Measurements from ENCODE around the gene HIVEP2.
A peak's percentile ranks its signal among the peaks of the same experiment; 100 is the strongest.

HIVEP2 gene

DNA sequence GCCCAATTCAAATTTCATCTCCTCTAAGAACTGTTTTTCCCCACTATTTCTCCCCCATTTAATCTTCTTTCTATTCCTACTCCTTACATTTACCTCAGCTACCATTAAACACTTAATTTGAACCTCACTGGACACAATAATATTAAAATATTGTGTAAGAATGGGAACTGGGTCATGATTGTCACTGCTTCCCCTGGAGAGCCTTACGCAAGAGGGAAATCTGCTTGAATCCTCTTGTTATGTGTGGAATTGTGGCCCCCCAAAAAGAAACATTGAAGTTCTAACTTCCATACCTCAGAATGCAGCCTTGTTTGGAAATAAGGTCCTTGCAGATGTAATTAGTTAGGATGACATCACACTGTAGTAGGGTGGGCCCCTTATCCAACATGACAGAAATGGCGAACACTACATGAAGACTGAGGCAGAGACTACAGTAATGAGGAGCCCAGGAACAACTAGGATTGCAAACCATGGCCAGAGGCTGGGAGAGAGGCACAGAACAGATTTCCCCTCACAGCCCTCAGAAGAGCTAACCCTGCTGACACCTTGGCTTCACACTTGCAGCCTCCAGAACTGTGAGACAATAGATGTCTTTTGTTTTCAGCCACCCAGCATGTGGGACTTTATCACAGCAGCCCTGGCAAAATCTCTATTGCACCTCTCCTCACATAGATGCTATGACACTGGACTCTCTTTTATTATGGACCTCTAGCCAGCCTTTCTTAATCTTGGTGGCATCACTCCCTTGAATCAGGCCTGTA, 29.9 kb downstream of the HIVEP2 start:
- DNase-seq = peak in 1 of 2 donors; percentile 59

DNA sequence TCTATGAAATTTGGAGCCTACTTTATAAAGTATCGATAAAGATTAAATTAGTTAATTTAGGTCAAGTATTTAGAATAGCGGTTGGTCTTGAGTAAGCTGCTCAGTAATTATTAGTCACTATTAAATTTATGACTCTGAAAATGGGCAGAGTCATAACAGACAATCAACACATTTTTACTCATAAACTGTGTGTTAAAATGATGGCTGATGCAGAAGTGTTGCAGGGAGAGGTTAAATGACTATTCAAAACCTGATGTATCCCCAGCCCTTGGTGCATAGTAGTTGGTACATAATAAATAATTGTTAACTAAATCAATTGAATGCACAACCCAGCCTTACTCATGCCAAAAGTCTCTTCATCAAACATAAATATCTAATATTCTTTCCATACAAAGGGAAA, 30.6 kb downstream of the HIVEP2 start:
- DNase-seq = no peak

DNA sequence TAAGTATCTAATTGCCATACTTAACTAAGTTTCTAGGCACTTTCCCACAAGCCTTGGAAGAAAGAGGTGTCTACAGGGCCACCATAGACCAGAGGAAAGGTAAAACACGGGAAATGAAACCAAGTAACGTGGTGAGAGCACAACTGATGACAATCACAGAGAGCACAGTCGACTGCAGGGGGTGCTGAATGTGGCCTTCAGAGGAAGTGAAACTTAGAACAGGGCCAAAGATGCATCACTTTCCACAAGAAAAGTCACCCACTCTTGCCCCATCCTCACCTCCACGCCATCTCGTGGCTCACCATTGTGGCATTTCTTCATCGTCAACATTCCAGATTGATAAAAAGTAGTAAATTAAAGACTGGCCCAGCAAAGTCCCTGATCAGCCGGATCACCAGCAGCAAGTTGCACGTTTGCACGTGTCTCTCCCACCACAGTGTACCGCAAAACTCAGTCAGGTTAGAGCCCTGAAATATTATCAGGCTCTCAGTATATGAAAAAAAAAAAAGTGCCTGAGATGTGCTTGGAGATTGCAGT, 31.4 kb downstream of the HIVEP2 start:
- DNase-seq = peak; percentile 91 to 93

DNA sequence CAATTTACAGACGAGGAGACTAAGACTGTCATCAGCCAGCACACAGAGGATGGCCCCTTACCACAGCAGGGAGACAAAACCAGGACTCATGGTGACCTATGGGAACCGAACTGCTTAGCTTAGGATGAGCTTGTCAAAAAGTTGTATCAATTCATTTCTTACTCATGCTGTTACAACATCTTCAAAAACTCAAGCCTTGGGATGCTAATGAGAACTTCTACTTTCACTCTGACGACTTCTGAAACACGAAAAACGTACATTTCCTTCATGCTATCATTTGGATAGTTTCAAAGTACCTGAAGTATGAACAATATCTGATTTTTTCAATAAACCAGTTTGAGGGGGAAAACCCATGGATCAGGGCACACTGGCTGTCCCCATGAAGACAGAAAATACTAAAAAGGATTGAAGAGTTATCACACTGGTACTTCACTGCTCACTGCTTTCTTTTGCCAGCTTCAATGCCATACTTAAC, 31.9 kb downstream of the HIVEP2 start:
- no peak for DNase-seq

DNA sequence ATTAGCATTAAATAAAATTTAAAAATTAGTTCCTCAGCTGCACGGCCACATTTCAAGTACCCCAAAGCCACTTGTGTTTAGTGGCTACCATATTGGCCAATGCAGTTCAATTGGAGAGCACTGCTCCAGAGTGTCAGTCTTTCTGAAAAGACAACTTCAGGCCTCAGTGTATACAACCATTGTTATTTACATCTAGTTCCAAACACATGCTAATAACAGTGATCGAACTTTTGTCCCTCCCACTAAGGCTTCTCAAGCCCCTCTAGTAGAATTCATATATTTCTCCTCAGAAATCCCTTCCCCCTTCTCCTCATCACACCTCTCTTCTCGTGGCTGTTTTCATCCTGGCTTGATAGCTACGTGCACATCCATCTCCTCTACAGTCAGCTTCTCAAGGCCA, 32.9 kb downstream of the HIVEP2 start:
- DNase-seq = no peak

DNA sequence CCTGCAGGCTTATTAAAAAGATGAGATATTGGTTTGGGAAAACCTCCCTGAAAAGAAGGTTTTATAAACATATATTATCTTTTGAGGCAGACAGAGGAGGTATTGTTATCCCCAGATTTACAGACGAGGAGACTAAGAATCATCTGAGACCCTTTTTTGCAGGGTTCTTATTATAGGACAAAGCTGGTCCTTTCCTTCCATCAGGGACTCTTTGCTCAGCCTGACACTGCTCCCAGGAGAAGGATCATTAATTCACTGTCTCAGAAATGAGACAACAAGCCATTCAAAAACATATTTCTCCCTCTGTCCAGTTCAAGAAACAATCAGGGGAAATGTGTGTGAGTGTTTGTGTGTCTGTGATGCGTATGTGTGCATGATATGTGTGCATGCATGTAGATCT, 33.5 kb downstream of the HIVEP2 start:
- DNase-seq = no peak

DNA sequence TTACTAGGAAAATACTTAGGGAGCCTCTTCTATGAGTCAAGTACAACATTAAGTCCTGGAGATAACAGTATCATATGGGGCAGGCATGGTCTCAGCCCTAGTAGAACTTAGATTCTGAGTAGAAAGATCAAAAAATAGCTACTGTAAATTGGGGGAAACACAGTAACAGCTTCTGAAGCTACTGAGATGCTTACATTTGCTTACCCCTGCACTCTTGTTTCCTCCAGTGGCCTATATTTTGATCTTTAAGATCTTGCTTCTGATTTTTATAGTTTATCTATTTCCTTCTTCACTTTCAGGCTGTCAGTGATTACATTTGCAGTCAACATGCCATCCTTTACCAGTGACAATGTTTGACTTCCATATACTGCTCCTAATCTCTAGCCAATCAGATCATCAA, 35.3 kb downstream of the HIVEP2 start:
- DNase-seq = peak in 1 of 2 donors; percentile 55

DNA sequence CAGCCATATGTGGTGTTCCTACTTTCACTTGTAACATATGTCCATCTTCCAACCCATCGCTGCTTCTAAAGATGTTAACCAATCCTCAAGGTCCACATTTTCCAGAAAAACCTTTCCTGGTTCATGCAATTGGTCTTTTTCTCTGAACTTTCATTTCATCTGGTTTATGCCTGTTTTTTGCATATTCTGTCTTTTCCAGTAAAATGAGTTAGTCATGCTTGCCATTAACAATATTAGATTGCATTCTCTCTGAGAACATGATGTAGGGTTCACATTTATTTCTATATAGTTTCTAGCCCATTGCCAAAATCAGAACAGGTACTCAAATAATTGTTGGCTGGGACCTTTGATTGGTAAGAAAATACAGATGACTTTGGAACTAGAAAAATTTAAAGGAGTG, 36.7 kb downstream of the HIVEP2 start:
- no peak for DNase-seq

DNA sequence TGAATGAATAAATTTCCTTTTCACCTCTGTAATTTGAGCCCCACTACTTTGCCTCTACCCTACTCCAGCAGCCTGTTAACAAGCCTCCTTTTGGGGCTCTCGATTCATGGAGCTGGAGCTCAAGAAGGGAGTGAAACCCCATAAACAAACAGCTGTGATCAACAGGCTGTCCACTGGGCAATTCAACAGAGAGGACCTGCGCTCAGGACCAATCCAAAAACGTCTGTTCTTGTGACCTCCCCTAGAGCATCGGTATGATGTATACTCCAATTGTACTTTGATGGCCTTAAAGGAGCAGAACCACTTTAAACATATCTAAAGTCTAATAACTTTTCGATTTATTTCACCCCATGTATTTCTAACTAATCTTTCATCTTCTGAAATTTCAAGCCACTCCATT, 37.4 kb downstream of the HIVEP2 start:
- DNase-seq = peak; percentile 63 to 85

DNA sequence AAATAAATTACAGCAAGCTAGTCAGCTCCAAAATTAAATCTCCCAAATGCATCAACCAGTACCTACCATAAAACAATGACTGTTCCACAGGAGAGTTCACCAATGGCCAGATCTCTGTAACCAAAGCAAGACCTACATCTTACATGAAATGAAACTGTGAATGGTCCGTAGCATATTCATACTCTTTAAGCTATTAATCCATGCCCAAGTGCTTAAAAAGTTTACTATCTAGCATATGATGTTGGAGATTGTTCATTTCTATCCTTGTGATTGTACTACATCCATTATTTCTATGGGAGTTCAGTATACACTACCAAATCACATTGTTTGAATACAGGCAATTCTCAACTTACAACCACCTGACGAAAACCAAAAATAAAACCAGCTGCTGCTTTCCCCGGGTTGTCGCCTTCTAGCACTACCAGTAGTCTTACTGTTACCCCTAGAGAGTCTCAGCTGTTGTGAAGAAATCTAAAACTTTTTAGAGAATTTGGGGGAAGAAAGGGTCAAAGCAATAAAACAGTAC, 38.0 kb downstream of the HIVEP2 start:
- peak; percentile 32 to 73 for DNase-seq

DNA sequence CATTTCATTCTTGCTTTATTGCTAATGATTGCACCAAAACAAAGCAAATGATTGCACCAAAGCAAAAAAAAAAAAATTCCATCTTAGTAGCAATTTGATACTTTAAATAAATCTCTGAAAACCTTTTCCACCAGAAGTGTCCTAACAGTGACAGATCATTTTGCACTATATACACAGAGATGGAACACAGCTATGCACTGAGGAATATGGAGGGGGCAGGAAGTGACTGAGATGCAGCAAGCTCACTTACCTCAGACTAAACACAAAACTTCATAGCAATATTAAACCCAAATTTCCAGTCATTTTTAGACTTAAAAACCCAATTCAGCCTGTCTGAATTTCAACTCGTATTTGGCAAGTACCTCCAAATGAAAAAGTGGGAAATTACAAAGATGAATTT, 41.2 kb downstream of the HIVEP2 start:
- peak in 1 of 2 donors; percentile 63 for DNase-seq

DNA sequence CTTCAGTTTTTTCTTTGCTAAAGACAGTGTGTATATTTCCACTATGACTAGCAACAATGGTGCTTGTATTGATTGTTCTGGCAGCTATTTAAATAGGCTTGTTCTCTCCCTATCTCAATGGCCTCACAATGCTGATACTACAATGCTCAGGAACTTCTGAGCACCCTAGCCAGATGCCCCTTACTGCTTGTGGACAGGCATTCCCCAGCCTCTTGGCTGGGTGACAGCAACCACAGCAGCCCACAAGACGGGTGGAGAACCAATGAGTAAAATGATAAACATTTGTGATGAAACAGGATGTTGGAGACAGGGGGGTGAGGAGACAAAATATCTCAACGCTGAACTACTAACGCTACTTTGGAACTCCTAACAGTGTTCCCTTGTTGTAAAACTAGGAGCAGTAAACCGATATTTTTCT, 42.3 kb downstream of the HIVEP2 start:
- DNase-seq = peak; percentile 83 to 92

DNA sequence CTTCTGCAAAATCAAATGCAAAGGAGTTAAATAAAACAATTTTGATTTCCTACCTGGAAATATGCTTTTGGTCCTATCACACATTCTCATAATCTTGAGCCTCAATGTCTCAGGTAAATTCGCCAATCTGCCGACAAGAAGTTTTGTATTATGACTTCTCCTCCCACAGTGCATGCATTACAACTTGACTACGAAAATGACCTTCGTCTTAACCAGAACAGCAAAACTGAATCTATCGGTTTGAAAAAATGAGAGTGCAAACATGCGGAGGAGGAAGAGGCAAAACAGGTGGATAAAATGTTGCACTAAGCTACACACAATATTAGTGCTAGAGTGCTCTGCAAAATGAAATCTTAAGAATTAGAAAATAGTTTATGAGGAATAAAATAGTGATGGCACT, 43.4 kb downstream of the HIVEP2 start:
- DNase-seq = no peak

DNA sequence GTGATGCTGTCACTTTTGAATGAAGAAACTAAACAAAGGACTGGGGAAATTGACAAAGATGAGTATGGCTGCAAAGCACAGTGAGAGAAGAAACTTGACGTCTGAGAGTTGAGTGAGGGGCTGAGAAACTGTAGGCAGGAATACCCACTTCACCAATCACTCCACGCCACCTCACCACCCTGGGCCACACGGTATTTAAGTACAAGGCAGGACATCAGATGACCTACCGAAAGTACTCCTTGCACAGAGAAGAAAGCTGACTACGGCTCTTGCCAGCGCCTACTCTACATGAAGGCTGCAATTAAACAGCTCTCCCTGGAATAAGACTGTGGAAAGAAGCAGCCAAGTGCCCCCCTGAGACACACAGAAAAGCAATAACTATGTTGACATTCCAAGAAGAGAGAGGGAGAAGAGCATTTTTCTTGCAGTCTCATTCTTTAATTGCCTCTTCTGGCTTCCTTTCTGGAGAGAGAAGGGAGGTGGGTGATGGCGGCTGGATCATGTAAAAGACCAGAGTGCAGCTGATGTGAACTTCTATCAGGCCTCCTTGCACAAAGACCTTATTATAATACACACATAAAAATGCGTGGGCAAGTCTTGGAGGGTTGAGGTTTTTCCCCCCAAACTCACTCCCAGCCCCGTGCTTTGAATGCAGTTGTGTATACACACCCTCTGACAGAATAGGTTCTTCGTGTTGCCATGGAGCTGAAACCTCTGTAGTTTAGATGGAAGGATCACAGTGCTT, 44.6 kb downstream of the HIVEP2 start:
- peak; percentile 69 to 74 for DNase-seq

DNA sequence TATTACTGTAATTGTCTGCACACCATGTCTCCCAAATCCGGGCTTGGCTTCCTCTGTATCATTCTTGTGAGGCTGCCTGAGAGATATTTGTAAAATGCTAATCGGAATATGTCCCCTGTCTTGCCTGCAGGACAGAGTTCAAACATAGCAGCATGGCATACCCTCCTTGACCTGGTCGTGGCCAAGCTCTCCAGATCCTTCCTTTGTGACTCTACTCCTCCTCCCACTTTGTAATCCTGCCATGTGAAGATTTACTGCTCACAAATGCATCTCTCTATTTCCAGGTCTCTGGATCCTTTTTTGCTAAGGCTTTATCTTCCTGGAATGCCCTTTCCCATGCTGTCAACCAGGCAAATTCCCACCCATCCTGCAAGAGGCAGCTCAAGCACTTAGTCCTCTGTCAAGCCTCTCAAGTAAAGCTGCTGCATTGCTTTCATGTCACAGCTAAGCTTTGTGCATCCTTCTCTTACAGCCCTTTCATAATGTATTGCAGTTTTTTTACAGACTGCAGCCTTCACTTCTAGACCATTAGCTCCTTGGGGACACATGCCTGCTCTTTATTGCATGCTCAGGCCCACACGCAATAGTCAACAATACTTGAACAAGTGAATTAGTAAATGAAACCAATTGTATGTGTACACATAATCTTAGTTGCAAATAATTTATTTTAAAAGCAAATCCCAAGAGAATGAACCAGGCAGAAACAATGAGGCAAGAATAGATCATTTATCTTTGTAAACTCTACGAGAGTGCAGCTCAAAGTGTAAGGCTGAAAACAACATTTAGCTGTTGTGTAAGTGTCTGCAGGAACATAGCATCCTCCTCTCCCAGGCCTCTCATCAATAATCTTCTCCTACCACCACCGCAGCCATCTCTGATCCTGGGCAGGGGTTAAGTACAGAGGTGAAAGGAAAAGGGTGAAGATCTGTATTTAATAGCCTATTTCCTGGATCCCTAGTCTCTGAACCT, 45.8 kb downstream of the HIVEP2 start:
- DNase-seq = no peak

DNA sequence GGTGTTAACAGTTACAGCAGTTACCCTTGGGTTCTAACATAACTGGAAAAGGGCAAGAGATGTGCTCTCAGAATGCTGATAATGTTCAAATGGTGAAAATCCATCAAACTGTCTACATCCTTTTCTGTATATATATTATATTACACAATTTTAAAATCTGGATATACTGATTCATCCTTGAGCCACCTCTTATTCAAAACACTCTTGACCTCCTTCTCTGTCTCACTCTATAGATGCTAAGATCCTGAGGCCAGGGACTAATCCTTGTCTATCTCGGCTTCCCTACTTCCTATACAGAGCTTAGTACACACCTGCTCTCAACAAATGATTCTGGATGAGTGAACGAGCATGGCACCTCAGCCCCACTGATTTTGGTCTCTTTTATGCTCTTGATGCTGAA, 47.3 kb downstream of the HIVEP2 start:
- no peak for DNase-seq

DNA sequence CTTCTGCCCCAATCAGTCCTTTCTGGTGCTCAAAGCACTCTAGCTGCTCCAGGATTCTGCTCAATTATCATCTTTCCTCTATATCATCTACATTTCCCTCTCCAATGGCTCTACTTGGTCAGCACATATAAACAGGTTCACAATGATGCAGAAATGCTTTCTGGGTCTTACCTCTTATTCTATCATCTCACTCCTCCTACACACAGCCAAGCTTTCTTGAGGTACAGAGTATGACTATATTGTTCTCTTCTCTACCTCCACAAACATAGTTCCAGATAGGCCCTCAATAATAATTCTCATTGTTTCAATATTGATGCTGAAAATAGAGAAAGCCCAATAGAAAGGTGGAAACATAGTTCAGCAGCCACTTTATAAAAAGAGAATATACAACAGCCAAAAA, 48.2 kb downstream of the HIVEP2 start:
- DNase-seq = no peak

DNA sequence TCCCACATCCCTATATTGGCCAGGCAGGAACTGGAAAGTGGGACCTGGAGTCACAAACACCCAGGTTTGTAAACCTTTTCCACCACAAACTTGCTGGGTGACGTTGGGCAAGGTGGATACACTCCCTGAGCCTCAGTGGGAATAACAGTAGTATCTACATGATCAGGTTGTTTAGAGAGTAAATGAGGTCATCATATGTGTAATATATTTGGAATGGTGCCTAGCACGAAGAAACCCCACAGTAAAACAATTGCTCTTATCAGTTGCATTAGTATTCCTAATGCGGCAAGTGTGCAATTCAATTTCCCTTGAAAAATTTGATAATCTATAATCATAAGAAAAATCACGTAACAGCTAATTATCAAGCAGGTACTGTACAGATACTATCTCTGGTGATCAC, 51.9 kb downstream of the HIVEP2 start:
- no peak for DNase-seq

DNA sequence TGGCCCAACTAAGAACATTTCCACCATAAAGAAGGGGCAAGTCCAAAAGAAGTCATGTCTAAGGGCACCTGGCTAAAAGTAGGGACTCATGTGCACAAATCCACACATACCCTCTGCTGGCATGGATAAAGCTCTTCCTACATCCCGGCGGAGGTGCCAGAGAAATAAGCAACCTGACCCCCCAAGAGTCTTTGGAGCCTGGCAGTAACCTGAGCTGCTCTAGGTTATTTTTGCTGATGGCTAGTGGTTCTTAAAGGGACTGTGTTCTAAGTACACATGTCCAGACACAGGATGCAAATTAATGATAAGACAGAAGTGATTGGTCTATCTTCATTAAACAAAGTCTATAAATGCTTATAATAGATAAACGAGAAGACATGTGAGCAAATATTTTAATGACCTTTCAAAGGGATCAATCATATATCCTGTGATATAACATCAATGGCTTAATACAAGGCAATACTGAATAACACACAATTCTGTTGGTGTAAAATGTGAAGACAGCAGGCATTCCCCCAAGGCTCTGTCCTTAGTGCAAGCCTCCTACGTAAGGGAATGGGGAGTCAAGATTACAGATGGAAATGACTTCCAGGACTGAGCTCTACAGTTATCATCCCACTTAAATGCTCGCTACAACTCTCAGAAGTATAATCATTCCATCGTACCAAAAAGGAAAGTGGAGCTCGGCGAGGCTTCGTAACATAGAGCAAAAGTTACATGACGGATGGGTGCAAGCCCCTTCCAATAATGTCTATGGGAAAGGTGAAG, 52.5 kb downstream of the HIVEP2 start:
- DNase-seq = no peak

DNA sequence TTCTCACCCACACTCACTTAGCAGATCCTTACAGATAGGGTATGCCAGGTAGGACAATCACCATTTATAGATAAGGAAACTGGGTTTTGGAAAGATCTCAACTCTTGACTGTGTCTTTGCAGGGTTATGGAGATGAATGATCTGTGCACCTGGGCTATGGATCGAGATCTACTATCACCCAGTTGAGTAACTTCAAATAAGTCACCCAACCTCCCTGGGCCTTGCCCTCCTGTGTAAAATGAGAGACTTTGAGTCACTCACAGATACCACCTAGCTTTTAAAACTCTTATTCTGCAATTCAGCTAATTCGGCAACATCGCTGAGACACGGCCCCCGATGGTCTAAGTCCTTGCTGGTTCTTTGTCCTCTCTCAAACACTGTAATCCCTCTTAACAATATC, 53.5 kb downstream of the HIVEP2 start:
- DNase-seq = no peak

DNA sequence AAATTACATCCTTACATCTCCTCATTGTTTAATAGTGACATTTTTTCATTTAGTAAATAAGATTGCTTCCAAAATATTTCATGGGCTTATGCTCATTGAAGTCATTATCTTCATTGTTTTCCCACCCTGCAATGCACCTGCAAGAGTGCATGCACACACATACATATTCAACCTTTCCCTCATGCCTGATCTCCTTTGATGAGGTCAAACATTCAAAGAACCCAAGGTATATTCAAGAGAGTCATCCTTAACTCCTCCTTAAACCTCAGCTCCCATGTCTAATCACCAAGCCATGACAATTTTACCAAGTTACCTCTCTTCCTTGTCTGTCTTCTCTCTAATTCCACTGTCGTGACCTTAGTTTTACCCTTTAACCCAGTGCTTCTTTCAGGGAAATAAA, 56.5 kb downstream of the HIVEP2 start:
- DNase-seq = no peak

DNA sequence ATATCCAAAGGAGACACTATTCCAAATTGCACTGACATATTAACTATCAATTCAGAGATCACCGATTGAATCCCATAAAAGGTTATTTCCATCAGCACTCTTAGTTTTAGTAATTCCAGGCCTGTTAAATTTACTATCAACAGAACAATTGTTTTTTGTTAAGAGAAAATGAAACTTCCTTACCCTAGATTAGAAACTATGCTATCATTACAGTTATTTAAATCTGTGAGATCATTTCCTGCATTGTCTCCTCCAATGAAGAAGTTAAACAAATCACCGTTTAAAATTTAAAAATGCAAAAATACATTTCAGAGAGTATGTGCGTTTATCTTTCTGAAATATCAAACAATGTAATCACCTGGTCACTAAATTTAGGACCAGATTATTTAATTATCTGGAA, 57.5 kb downstream of the HIVEP2 start:
- peak in 1 of 2 donors; percentile 55 for DNase-seq

Data from CD4-positive, alpha-beta T cell treated with Interferon alpha-2 for 1 hour (primary cell).